ENCODE results near the gene HYAL3. TPM values are rescaled to one million over a fixed set of nuclear protein-coding genes. Genes with fewer than 3 reads are reported as not detected.
"Not testable (repeated sequence)": the region's sequence is repeated elsewhere in the genome, so short reads cannot be mapped to it uniquely, and the experiment has no call there.

HYAL3 gene
- total RNA-seq, 2 donors from 2014 or later: 0.35 to 1.4 TPM

DNA sequence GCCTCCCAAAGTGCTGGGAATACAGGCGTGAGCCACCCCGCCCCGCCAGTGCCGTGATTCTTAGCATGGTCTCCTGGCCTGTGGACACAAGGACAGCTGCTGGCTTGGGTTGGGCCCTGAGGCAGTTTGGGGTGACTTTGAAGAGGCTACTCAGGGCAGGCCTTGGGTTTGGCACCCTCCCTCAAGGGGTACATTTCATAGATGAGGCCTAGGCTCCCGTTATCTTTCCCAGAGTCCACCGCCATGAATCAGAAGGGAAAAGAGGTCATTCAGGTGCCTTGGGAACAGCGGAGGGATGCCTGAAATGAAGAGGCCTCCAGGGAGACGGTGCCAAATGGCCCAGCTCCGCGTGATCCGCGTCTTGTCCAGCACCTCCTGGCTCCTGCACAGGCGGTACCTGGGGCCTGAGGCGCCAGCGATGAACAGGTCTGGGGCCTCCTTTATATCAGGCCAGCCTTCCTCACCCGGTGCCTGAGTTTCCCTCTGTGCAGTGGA lies 53.9 kb downstream of the HYAL3 start:
- TF ChIP-seq CTCF (IDR thresholded peaks at IDR 0.05): no peak
- H3K36me3 ChIP-seq: peaks cover 2% of the 10 kb centered on the region
- peaks cover 94 to 100% of the 10 kb centered on the region in 2 donors for H3K4me1 ChIP-seq (ENCODE audit: control insufficient read depth in 1 of 2, low read depth in 2 of 2)
- no peaks in the 10 kb centered on the region for H3K27me3 ChIP-seq (replicated peaks; ENCODE audit: insufficient read depth)
- H3K27ac ChIP-seq: peak overlapping the region; percentile 65 to 89
- ATAC-seq (ENCODE audit: insufficient number of reproducible peaks, low FRiP score, low read depth) (no peak), DNase-seq (ENCODE audit: low spot score) (no peak)
- no peaks in the 10 kb centered on the region for H3K9me3 ChIP-seq
- peak overlapping the region; percentile 64 for H3K4me3 ChIP-seq

- H3K9me3 ChIP-seq; DNase-seq (ENCODE audit: low spot score); H3K36me3 ChIP-seq; ATAC-seq (ENCODE audit: insufficient number of reproducible peaks, low FRiP score, low read depth); H3K4me3 ChIP-seq; H3K27me3 ChIP-seq (replicated peaks; ENCODE audit: insufficient read depth): not testable (repeated sequence)
- H3K4me1 ChIP-seq (ENCODE audit: control insufficient read depth in 1 of 2, low read depth in 2 of 2): peaks cover 93 to 100% of the 10 kb centered on the region in 2 donors
- peak overlapping the region in 1 of 2 donors; percentile 89 for H3K27ac ChIP-seq
These were observed 54.4 kb downstream of the HYAL3 start for GRCh38 chr3:50244813-50245212.

GRCh38 chr3:50243543-50243895 lies 55.7 kb downstream of the HYAL3 start:
- no peak for ATAC-seq (ENCODE audit: insufficient number of reproducible peaks, low FRiP score, low read depth)
- Histone ChIP-seq H3K9me3 (no peaks in the 10 kb centered on the region), H3K27ac (peak overlapping the region; percentile 33 to 89), H3K36me3 (peaks cover 2% of the 10 kb centered on the region), H3K4me1 (ENCODE audit: control insufficient read depth in 1 of 2, low read depth in 2 of 2) (peaks cover 90 to 100% of the 10 kb centered on the region in 2 donors), H3K27me3 (replicated peaks; ENCODE audit: insufficient read depth) (no peaks in the 10 kb centered on the region), H3K4me3 (peak overlapping the region; percentile 44)
- no peak for TF ChIP-seq CTCF (IDR thresholded peaks at IDR 0.05)
- no peak for DNase-seq (ENCODE audit: low spot score)

DNA sequence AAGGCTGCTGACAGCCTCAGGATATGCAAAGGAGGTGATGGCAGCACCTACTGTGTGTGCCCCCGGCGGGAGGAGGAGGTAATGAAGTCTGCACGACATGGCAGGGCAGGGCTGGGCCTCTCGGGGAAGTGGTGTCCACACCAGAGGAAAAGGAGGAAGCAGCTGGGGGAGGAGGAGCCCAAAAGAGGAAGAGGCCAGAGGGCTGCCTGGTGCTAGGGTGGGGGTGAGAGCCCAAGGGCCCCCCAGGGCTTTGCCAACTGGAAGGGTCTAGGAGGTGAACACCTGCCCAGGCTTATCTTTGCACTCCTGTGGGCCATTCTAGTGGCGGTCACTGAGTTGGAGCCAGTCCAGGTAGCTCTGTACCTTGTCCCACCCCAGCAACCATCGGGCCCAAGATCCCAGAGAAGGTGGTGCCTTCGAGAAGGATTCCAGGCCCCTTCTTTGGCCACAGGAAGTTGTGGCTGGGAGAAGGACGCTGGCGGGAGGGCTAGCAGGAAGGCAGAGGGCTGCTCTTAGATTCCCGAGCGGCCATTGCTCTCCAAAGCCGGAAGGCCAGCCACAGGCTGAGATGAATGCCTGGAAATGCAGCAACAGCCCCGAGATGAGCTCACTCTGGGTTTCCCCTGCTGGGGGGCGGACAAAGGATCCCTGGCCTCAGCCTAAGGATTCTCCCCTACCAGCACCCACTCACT lies 56.2 kb downstream of the HYAL3 start:
- DNase-seq (ENCODE audit: low spot score): no peak
- Histone ChIP-seq H3K9me3 (no peaks in the 10 kb centered on the region), H3K36me3 (peaks cover 2% of the 10 kb centered on the region), H3K27me3 (replicated peaks; ENCODE audit: insufficient read depth) (no peaks in the 10 kb centered on the region), H3K27ac (peak overlapping the region; percentile 33 to 89), H3K4me1 (ENCODE audit: control insufficient read depth in 1 of 2, low read depth in 2 of 2) (peaks cover 85 to 99% of the 10 kb centered on the region in 2 donors), H3K4me3 (peak overlapping the region; percentile 44)
- TF ChIP-seq CTCF (IDR thresholded peaks at IDR 0.05): no peak
- no peak for ATAC-seq (ENCODE audit: insufficient number of reproducible peaks, low FRiP score, low read depth)

Other genes with a start within 250 kb of the HYAL3 start
- gene RBM5, start 210.5 kb downstream of the HYAL3 start, total RNA-seq: 100 to 1,000 TPM; 217 to 301 TPM
- 10 to 100 TPM; 25.5 to 35.1 TPM for gene SEMA3F, start 144.1 kb downstream of the HYAL3 start, total RNA-seq
- gene GNAT1, start 107.8 kb downstream of the HYAL3 start, total RNA-seq: under 1 TPM in 1 of 2 donors, not detected in 1; 0.54 TPM
- gene SLC38A3, start 94.1 kb downstream of the HYAL3 start, total RNA-seq: under 1 TPM in 1 of 2 donors, not detected in 1; 0.28 TPM
- 100 to 1,000 TPM; 183 to 337 TPM for gene GNAI2, start 63.2 kb downstream of the HYAL3 start, total RNA-seq
- 10 to 100 TPM; 53.6 to 57.2 TPM for gene SEMA3B, start 30.3 kb downstream of the HYAL3 start, total RNA-seq
- not detected for gene LSMEM2, start 20.3 kb downstream of the HYAL3 start, total RNA-seq
- gene IFRD2, start 7.0 kb downstream of the HYAL3 start, total RNA-seq: 100 to 1,000 TPM in 1 of 2 donors, 10 to 100 TPM in 1; 43.3 to 118 TPM
- gene NAA80, start within 50 bp of the HYAL3 start, total RNA-seq: 1 to 10 TPM; 8.3 to 8.7 TPM
- gene HYAL1, start 4.2 kb upstream of the HYAL3 start, total RNA-seq: 1 to 10 TPM; 5.8 to 6.1 TPM
- gene HYAL2, start 23.3 kb upstream of the HYAL3 start, total RNA-seq: 10 to 100 TPM; 86.5 to 87.5 TPM
- 10 to 100 TPM; 12.6 to 19.4 TPM for gene TUSC2, start 28.8 kb upstream of the HYAL3 start, total RNA-seq
- gene RASSF1, start 41.4 kb upstream of the HYAL3 start, total RNA-seq: 10 to 100 TPM; 45.2 to 72.2 TPM
- not detected for gene ZMYND10, start 46.3 kb upstream of the HYAL3 start, total RNA-seq
- 10 to 100 TPM; 15.4 to 21.0 TPM for gene NPRL2, start 51.4 kb upstream of the HYAL3 start, total RNA-seq
- gene CYB561D2, start 51.5 kb upstream of the HYAL3 start, total RNA-seq: 10 to 100 TPM; 22.5 to 29.4 TPM
- gene TMEM115, start 60.1 kb upstream of the HYAL3 start, total RNA-seq: 10 to 100 TPM; 55.0 to 57.7 TPM
- gene CACNA2D2, start 204.2 kb upstream of the HYAL3 start, total RNA-seq: 1 to 10 TPM; 2.3 to 4.2 TPM

Measured in thoracic aorta (tissue), 2 donors.